Medulla oblongata (tissue), 1 donor: ENCODE measurements around the gene FAAH.

Experiments used
- DNase-seq: peaks from one replicate; pipeline ENCODE4 v3.0.0-alpha.2; 2015; ENCODE audit errors: extremely low spot score

The FAAH gene

GRCh38 chr1:46401154-46401913, 7.2 kb downstream of the FAAH start:
- DNase-seq: no peak

GRCh38 chr1:46401964-46402626, 8.0 kb downstream of the FAAH start:
- DNase-seq: peak; percentile 96

- no peak for DNase-seq
These were observed 9.8 kb downstream of the FAAH start for GRCh38 chr1:46403916-46404315.

GRCh38 chr1:46404482-46405196, 10.5 kb downstream of the FAAH start:
- no peak for DNase-seq

GRCh38 chr1:46405197-46405555, 11.1 kb downstream of the FAAH start:
- DNase-seq: no peak

GRCh38 chr1:46405724-46406123, 11.6 kb downstream of the FAAH start:
- no peak for DNase-seq

- no peak for DNase-seq
These were observed 12.9 kb downstream of the FAAH start for GRCh38 chr1:46406881-46407608.

GRCh38 chr1:46407636-46408035, 13.5 kb downstream of the FAAH start:
- DNase-seq: no peak

- DNase-seq: no peak
These were observed 14.4 kb downstream of the FAAH start for GRCh38 chr1:46408356-46409062.

- DNase-seq: no peak
These were observed 14.9 kb downstream of the FAAH start for GRCh38 chr1:46409063-46409372.

- DNase-seq: no peak
These were observed 16.3 kb downstream of the FAAH start for GRCh38 chr1:46410156-46411009.

GRCh38 chr1:46411010-46411405, 16.9 kb downstream of the FAAH start:
- no peak for DNase-seq

GRCh38 chr1:46411601-46412341, 17.7 kb downstream of the FAAH start:
- DNase-seq: no peak

GRCh38 chr1:46412893-46413595, 18.9 kb downstream of the FAAH start:
- DNase-seq: no peak

GRCh38 chr1:46413596-46413985, 19.5 kb downstream of the FAAH start:
- DNase-seq: no peak

- no peak for DNase-seq
These were observed 21.4 kb downstream of the FAAH start for GRCh38 chr1:46415514-46415913.

- no peak for DNase-seq
These were observed 24.9 kb downstream of the FAAH start for GRCh38 chr1:46418976-46419375.

- DNase-seq: no peak
These were observed 26.4 kb downstream of the FAAH start for GRCh38 chr1:46420533-46420915.

- DNase-seq: no peak
These were observed 27.6 kb downstream of the FAAH start for GRCh38 chr1:46421739-46422138.
